SK-N-SH (cell line): ENCODE results near the gene TRAFD1. TPM values are rescaled to one million over a fixed set of nuclear protein-coding genes. Genes with fewer than 3 reads are reported as not detected.

ENCODE experiments used
- CTCF ChIA-PET: fragments of 300-600, 350-600 bp; formaldehyde crosslinking; extraction: SDS; loops from one replicate; lab custom pipeline; 2021; lab: Yijun Ruan, JAX
- POLR2A ChIA-PET: fragments of 350-600 bp; sonication (Branson Sonifier 250); formaldehyde crosslinking; extraction: SDS; loops from one replicate; lab custom pipeline; 2020; ENCODE audit warnings: antibody characterized with exemption, inconsistent platforms; lab: Yijun Ruan, JAX
- DNase-seq: peaks from one replicate; pipeline ENCODE4 v3.0.0; 2012
- H2AFZ ChIP-seq: fragments of 200-600 bp; sonication (generic); 2 replicates; pipeline ENCODE4 v1.8.1; 2016; ENCODE audit warnings: antibody characterized with exemption, mild to moderate bottlenecking, low read depth
- H3F3A ChIP-seq: fragments of 200-600 bp; sonication (generic); replicated peaks from 2 replicates; pipeline ENCODE3; 2016; ENCODE audit warnings: antibody characterized with exemption, mild to moderate bottlenecking; ENCODE audit not compliant: insufficient read depth
- H3K27ac ChIP-seq, 2 experiments: fragments of 200-500 bp in 1 of 2; fragments of 200-600 bp in 1 of 2; sonication (Bioruptor generic) in 1 of 2; sonication (generic), shearing (Covaris generic) in 1 of 2; 2 replicates each; pipeline versions ENCODE4 v1.5.1 to v1.6.1; 2014 to 2016; ENCODE audit warnings: low read depth in 2 of 2, inconsistent platforms in 1 of 2, low read length in 1 of 2, mild to moderate bottlenecking in 1 of 2, mixed read lengths in 1 of 2
- H3K27me3 ChIP-seq: fragments of 200-600 bp; sonication (generic), shearing (Covaris generic); 2 replicates; pipeline ENCODE4 v1.6.1; 2016; ENCODE audit warnings: mixed run types; ENCODE audit not compliant: insufficient read depth
- H3K36me3 ChIP-seq, 2 experiments: fragments of 200-500 bp in 1 of 2; fragments of 200-600 bp in 1 of 2; sonication (Bioruptor generic) in 1 of 2; sonication (generic) in 1 of 2; replicated peaks in 1 of 2; 2 replicates each; pipeline versions ENCODE3 to v1.5.1; 2014 to 2016; ENCODE audit warnings: low read length in 1 of 2, mild to moderate bottlenecking in 1 of 2; ENCODE audit not compliant: insufficient read depth in 2 of 2, control insufficient read depth in 1 of 2
- H3K4me1 ChIP-seq, 2 experiments: fragments of 200-500 bp in 1 of 2; fragments of 200-600 bp in 1 of 2; sonication (Bioruptor generic) in 1 of 2; sonication (generic), shearing (Covaris generic) in 1 of 2; 2 replicates each; pipeline versions ENCODE4 v1.5.1 to v1.6.1; 2014 to 2016; ENCODE audit warnings: low read depth in 1 of 2, low read length in 1 of 2, mixed run types in 1 of 2; ENCODE audit not compliant: insufficient read depth in 2 of 2, control insufficient read depth in 1 of 2
- H3K4me2 ChIP-seq: fragments of 200-600 bp; sonication (generic), shearing (Covaris generic); 2 replicates; pipeline ENCODE4 v1.6.1; 2017; ENCODE audit warnings: mixed run types
- H3K4me3 ChIP-seq, 2 experiments: fragments of 200-500 bp in 1 of 2; fragments of 200-600 bp in 1 of 2; sonication (Bioruptor generic) in 1 of 2; sonication (generic), shearing (Covaris generic) in 1 of 2; 2 replicates each; pipeline versions ENCODE4 v1.5.1 to v1.8.1; 2014 to 2016; ENCODE audit warnings: low read depth in 2 of 2, inconsistent platforms in 1 of 2, low read length in 1 of 2, mild to moderate bottlenecking in 1 of 2, mixed read lengths in 1 of 2, moderate library complexity in 1 of 2
- H3K79me2 ChIP-seq: fragments of 200-600 bp; sonication (generic); 2 replicates; pipeline ENCODE4 v1.8.1; 2017; ENCODE audit warnings: mild to moderate bottlenecking; ENCODE audit not compliant: insufficient read depth
- H3K9ac ChIP-seq: fragments of 200-600 bp; sonication (generic); 2 replicates; pipeline ENCODE4 v1.6.1; 2017; ENCODE audit warnings: mixed run types
- H3K9me2 ChIP-seq: fragments of 200-600 bp; sonication (generic); 2 replicates; pipeline ENCODE4 v1.6.1; 2017; ENCODE audit warnings: mixed run types
- H3K9me3 ChIP-seq: fragments of 200-600 bp; sonication (generic); 2 replicates; pipeline ENCODE4 v1.6.1; 2017; ENCODE audit warnings: mixed run types, mild to moderate bottlenecking, moderate library complexity
- H4K20me1 ChIP-seq: fragments of 200-600 bp; sonication (generic); 2 replicates; pipeline ENCODE4 v1.6.1; 2017; ENCODE audit warnings: mild to moderate bottlenecking, mixed run types; ENCODE audit not compliant: insufficient read depth
- CTCF ChIP-seq: fragments of 200-600 bp; sonication (generic); IDR thresholded peaks from 2 replicates; pipeline ENCODE4 v1.6.1; 2017; ENCODE audit warnings: antibody characterized with exemption, mild to moderate bottlenecking, moderate library complexity
- ELF1 ChIP-seq: IDR thresholded peaks from 2 replicates; pipeline ENCODE4 v1.4.0; 2012
- EP300 ChIP-seq, 2 experiments: IDR thresholded peaks; 2 replicates each; pipeline versions ENCODE4 v1.4.0 to v1.6.1; 2012; ENCODE audit warnings: borderline replicate concordance in 1 of 2, low read depth in 1 of 2, low read length in 1 of 2
- FOXJ3 ChIP-seq: sonication (generic); formaldehyde crosslinking; IDR thresholded peaks from 2 replicates; pipeline ENCODE4 v1.5.1; 2020; ENCODE audit warnings: mild to moderate bottlenecking, missing genetic modification reagents
- GABPA ChIP-seq: IDR thresholded peaks from 2 replicates; pipeline ENCODE4 v1.4.0; 2012; ENCODE audit warnings: low read depth, mild to moderate bottlenecking
- GATA2 ChIP-seq: sonication (generic); formaldehyde crosslinking; IDR thresholded peaks from 2 replicates; pipeline ENCODE4 v1.5.0; 2020; ENCODE audit warnings: mild to moderate bottlenecking, missing genetic modification reagents
- MEF2A ChIP-seq: IDR thresholded peaks from 2 replicates; pipeline ENCODE4 v1.4.0; 2012; ENCODE audit warnings: low read depth, borderline replicate concordance
- MXI1 ChIP-seq: IDR thresholded peaks from 2 replicates; pipeline ENCODE4 v1.6.1; 2012; ENCODE audit warnings: mild to moderate bottlenecking, low read depth, low read length, improper control_type of control experiment
- RAD21 ChIP-seq: IDR thresholded peaks from 2 replicates; pipeline ENCODE4 v1.6.1; 2012; ENCODE audit warnings: mild to moderate bottlenecking, low read length
- RCOR1 ChIP-seq: fragments of 150-350 bp; IDR thresholded peaks from 2 replicates; pipeline ENCODE4 v1.6.1; 2017; ENCODE audit warnings: antibody characterized with exemption, low read length
- RFX5 ChIP-seq: IDR thresholded peaks from 2 replicates; pipeline ENCODE4 v1.6.1; 2012; ENCODE audit warnings: mild to moderate bottlenecking, improper control_type of control experiment, low read length
- SMC3 ChIP-seq: IDR thresholded peaks from 2 replicates; pipeline ENCODE4 v1.6.1; 2012; ENCODE audit warnings: low read depth, low read length, improper control_type of control experiment
- TEAD4 ChIP-seq: IDR thresholded peaks from 2 replicates; pipeline ENCODE4 v1.4.0; 2012; ENCODE audit warnings: mild to moderate bottlenecking, borderline replicate concordance; ENCODE audit not compliant: insufficient read depth
- WGBS: methylation state at CpG from one replicate; pipeline ENCODE4 v1.1.6; 2017; ENCODE audit warnings: low lambda C conversion rate; 5-methylcytosine and 5-hydroxymethylcytosine counted together
- polyA plus RNA-seq, 3 experiments: library from polyadenylated mRNA; depleted of rRNA; stranded (reverse); fragments of >200 nt; gene quantifications; 2 replicates each; pipeline ENCODE4 v1.2.3, GENCODE V29; 2012
- TF ChIP-seq, protein P1 (sequence below): IDR thresholded peaks from 2 replicates; pipeline ENCODE4; 2012

TRAFD1 gene
- polyA plus RNA-seq, 1 of the 3 experiments (the other 2 are of a cell fraction), result 12.4 TPM

DNA sequence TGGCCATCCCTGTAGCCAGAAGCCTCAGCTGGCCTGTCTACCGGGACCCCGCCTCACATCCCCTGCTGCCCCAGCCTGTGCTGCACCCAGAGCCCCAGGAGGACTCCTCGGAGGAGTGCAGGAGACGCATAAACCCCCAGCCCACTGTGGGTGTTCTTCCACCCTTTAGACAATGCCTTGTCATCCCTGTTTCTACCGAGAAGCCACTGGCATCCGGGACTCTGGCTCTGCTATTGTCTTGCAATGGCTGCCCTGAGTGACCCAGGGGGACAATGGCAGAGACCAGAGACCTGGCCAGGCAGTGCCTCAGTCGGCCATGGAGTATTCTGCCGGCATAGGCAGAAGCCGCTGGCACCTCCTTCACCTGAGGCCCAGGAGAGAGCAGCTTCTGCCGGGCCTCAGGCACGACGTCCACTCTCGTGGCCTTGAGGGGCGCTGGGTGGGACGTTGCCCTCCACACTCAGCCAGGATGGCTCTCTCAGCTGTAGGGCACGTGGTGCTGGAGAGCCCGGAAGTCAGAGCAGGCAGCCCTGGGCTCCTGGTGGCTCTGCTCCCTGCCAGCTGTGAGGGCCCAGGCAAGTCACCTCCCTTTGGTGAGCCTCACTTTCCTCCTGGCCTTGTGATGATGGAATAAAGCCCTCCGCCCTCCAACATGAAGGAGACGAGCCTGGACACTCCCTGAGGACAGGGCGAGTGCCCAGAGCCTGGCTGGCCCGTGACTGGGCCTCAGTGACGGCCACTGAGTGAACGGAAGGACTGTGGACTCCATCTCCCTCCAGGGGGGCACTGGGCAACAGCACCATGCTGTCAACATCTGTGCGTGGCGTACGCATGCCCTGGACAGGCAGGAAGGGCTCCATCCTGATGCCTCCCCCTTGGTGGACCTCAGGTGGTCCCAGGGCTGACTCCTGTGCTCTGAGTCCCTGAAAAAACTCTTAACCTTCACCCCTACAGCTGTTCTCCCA is 41.0 kb downstream of the TRAFD1 start:
- Histone ChIP-seq H3K9me2 (no peaks in the 10 kb centered on the region), H3K79me2 (no peaks in the 10 kb centered on the region), H3K27ac (no peak overlapping the region), H3K9me3 (no peaks in the 10 kb centered on the region), H2AFZ (no peak overlapping the region), H3K9ac (no peak overlapping the region), H3K4me3 (no peak overlapping the region), H3F3A (no peaks in the 10 kb centered on the region), H3K4me2 (no peak overlapping the region), H3K36me3 (peaks cover 3 to 40% of the 10 kb centered on the region in 2 experiments), H3K4me1 (no peaks in the 10 kb centered on the region), H3K27me3 (no peaks in the 10 kb centered on the region), H4K20me1 (no peaks in the 10 kb centered on the region)
- WGBS, result 100% methylated on average over 8 of the region's 26 CpGs
- TF ChIP-seq GABPA (no peak), RCOR1 (no peak), ELF1 (no peak), FOXJ3 (CRISPR knock-in tag) (no peak), GATA2 (CRISPR knock-in tag) (no peak), TEAD4 (no peak), EP300 (IDR thresholded peaks at IDR 0.05; ENCODE audit: borderline replicate concordance in 1 of 2, low read depth in 1 of 2, low read length in 1 of 2) (no peak)
- TF ChIP-seq, protein P1, sequence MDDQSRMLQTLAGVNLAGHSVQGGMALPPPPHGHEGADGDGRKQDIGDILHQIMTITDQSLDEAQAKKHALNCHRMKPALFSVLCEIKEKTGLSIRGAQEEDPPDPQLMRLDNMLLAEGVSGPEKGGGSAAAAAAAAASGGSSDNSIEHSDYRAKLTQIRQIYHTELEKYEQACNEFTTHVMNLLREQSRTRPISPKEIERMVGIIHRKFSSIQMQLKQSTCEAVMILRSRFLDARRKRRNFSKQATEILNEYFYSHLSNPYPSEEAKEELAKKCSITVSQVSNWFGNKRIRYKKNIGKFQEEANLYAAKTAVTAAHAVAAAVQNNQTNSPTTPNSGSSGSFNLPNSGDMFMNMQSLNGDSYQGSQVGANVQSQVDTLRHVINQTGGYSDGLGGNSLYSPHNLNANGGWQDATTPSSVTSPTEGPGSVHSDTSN, result no peak
- POLR2A ChIA-PET, result no interaction called here
- CTCF ChIA-PET, result no interaction called here
- no peak for DNase-seq

GRCh38 chr12:112167031-112167461 is 41.7 kb downstream of the TRAFD1 start:
- ChIA-PET POLR2A (no interaction called here), CTCF (no interaction called here)
- Histone ChIP-seq H3F3A (no peaks in the 10 kb centered on the region), H3K9me3 (no peaks in the 10 kb centered on the region), H3K27me3 (no peaks in the 10 kb centered on the region), H3K36me3 (peaks cover 3 to 36% of the 10 kb centered on the region in 2 experiments), H3K9ac (no peak overlapping the region), H3K4me3 (no peak overlapping the region), H3K4me1 (no peaks in the 10 kb centered on the region), H3K27ac (no peak overlapping the region), H2AFZ (no peak overlapping the region), H4K20me1 (no peaks in the 10 kb centered on the region), H3K4me2 (no peak overlapping the region), H3K9me2 (no peaks in the 10 kb centered on the region), H3K79me2 (no peaks in the 10 kb centered on the region)
- DNase-seq, result no peak
- 90% methylated on average over 2 of the region's 12 CpGs for WGBS
- TF ChIP-seq CTCF (no peak), ELF1 (no peak), GABPA (no peak), RFX5 (no peak), RAD21 (no peak), MXI1 (no peak), SMC3 (no peak), MEF2A (no peak)
